GM23338 (cell line): ENCODE measurements around the gene L3MBTL4.

Source experiments
- POLR2AphosphoS5 ChIP-seq: IDR thresholded peaks from 2 replicates; pipeline ENCODE4 v1.6.1; 2016; ENCODE audit warnings: antibody characterized with exemption, low read depth
- REST ChIP-seq: IDR thresholded peaks from one replicate; pipeline ENCODE4 v1.6.1; 2018; ENCODE audit warnings: antibody characterized with exemption; ENCODE audit not compliant: unreplicated experiment
- TF ChIP-seq, protein P1 (sequence below), 2 experiments: fragments of 200-600 bp in 1 of 2; sonication (generic) in 1 of 2; conservative IDR thresholded peaks; 2 replicates each; pipeline versions ENCODE4 v1.5.1 to v1.6.1; 2016 to 2017; ENCODE audit warnings: antibody characterized with exemption in 2 of 2, low read depth in 2 of 2, mild to moderate bottlenecking in 2 of 2, moderate library complexity in 1 of 2

GRCh38 chr18:5948237-5948636, 466.5 kb downstream of the L3MBTL4 start:
- TF ChIP-seq POLR2AphosphoS5 (no peak), REST (no peak)
- TF ChIP-seq, protein P1, sequence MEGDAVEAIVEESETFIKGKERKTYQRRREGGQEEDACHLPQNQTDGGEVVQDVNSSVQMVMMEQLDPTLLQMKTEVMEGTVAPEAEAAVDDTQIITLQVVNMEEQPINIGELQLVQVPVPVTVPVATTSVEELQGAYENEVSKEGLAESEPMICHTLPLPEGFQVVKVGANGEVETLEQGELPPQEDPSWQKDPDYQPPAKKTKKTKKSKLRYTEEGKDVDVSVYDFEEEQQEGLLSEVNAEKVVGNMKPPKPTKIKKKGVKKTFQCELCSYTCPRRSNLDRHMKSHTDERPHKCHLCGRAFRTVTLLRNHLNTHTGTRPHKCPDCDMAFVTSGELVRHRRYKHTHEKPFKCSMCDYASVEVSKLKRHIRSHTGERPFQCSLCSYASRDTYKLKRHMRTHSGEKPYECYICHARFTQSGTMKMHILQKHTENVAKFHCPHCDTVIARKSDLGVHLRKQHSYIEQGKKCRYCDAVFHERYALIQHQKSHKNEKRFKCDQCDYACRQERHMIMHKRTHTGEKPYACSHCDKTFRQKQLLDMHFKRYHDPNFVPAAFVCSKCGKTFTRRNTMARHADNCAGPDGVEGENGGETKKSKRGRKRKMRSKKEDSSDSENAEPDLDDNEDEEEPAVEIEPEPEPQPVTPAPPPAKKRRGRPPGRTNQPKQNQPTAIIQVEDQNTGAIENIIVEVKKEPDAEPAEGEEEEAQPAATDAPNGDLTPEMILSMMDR (conservative IDR thresholded peaks at IDR 0.05; ENCODE audit: low read depth in 2 of 2): no peak
